HG03442 (cell line): ENCODE data around the gene TCF4.
"Not testable (repeated sequence)": the region's sequence is repeated elsewhere in the genome, so short reads cannot be mapped to it uniquely, and the experiment has no call there.

Experiments used
- ATAC-seq: cut with Tn5 transposase; IDR thresholded peaks from one replicate; pipeline ENCODE4 v1.9.1; 2021; ENCODE audit warnings: mild to moderate bottlenecking, moderate library complexity; ENCODE audit not compliant: unreplicated experiment

The TCF4 gene

GRCh38 chr18:55479656-55480420 is 108.2 kb downstream of the TCF4 start:
- ATAC-seq: no peak

GRCh38 chr18:55477860-55478581 is 110.0 kb downstream of the TCF4 start:
- ATAC-seq: peak; percentile 9

DNA sequence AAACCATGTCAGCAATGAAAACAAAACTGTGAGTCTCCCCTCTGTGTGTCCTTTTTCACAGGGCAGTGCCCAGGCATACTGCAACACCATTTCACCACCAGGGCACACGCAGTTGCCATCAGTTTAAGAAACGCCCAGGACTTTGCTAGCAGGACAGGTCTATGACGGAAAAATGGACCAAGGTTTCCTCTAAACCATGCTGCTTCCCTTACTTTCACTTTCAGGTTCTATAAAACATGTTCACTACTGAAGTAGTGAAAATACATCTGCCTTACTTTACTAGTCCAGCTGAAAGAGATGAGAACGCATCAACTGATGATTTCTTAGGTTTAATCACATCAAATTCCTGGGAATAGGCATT is 110.5 kb downstream of the TCF4 start:
- peak; percentile 87 for ATAC-seq

- no peak for ATAC-seq
These were observed 112.1 kb downstream of the TCF4 start for GRCh38 chr18:55475916-55476315.

DNA sequence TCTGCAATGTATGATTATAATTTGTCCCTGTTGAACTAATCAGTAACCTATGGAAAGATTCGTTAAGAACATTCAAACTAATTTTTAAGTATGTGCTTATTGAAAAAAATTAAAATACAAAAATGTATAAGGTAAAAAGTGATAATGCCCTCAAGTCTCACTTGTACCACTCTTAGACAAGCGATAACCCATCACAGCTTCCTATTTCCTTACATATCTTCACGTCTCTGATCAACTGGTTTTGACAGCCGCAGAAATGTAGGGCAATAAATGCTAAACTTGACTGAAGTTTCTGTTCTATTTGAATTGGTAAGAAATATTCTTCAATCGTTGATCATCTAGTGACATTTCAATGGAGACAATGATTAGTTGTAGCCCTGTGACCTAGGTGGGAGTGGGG is 112.5 kb downstream of the TCF4 start:
- ATAC-seq: no peak

GRCh38 chr18:55473560-55473959 is 114.4 kb downstream of the TCF4 start:
- no peak for ATAC-seq

DNA sequence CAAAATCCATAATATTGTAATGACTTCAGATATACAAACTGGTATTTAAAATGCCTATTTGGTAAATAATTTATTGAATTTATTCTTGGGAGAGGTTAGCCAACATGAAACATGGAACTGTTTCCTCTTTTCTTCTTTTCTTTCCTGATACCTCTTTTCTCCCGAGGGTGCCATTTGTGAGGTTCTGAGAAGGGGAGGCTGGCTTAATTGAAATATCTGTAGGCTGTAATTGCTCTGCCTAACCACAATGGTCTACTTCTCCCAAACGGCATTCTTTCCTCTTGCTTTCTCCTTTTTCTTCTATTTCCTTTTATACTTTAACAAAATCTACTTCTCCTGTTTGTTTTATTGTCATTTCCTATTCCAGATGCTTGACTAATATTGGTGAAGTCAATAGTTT is 114.9 kb downstream of the TCF4 start:
- no peak for ATAC-seq

DNA sequence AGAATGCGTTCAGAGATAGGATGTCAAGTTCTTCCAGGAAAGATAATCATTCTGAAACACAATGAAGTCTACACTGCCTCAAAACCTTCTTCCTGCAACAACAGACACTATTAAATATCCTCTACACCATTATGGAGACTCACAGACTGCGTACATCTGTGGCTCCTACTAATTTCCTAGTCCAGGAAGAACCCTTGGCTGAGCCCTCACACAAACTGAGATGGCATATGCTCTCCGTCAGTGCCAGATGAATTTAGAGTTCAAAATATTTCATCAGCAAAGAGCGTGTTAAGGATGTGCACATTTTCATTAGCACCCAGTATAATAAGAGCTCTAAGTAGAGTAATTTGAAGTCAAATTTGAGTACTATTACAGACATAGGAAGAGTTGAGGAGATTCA is 117.2 kb downstream of the TCF4 start:
- ATAC-seq: no peak

GRCh38 chr18:55469134-55469533 is 118.9 kb downstream of the TCF4 start:
- ATAC-seq: not testable (repeated sequence)

DNA sequence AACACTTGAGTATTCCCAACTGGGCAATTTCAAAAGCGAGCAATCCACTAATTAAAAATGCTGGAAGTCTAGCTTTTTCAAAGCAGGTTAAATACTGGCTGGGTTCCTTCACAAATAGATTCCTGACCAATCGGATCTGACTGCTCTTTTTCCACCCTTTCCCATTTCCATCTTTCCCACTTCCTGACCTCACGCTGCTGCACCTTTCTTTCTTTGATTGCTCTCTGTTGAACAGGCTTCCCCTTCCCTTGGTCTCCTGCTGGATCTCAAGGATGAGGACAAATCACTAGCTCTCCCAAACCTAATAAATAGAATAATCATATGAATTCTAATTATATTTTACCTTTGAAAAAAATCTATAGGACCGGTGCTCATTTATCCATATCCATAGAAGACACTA is 121.2 kb downstream of the TCF4 start:
- no peak for ATAC-seq

DNA sequence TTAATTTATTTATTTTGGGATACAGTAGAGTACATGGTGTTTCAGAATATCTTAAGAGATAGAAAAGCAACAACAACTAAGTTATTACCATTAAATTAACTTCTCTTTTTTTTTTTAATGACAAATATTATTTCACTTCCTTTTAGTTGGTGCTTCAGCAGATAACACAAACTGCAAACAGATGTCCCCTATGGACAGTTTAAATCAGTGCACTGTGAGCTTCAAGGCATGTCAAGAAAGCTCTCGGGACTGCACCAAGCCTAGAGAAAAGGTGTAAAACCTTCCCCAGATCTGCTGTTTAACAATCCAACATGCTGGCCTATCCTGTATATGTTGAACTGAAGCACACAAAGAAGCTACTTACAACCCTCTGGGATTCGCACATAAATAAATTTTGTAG is 122.7 kb downstream of the TCF4 start:
- no peak for ATAC-seq

GRCh38 chr18:55464581-55464980 is 123.4 kb downstream of the TCF4 start:
- ATAC-seq: no peak

GRCh38 chr18:55462652-55463051 is 125.3 kb downstream of the TCF4 start:
- ATAC-seq: no peak

DNA sequence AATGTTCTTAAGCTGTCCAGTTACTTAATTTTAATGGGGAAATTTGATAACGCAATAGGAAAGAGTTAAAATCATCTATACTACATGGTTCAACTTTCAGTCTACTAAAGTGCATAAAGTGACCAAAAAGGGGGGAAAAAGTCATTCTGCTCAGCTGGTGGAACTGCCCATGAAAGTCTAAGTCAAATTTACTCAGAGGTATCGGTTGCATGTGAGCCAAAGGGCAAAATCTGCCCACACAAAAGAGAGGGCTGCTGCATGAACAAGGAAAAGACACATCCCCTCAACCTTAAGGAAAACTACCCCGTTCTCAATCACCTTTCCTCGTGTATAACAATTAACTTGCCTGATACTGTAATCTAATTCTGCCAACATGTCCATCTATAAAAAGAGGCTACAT is 126.1 kb downstream of the TCF4 start:
- ATAC-seq: no peak

- ATAC-seq: no peak
These were observed 129.4 kb downstream of the TCF4 start for GRCh38 chr18:55458456-55459203.

GRCh38 chr18:55457028-55457427 is 131.0 kb downstream of the TCF4 start:
- no peak for ATAC-seq

DNA sequence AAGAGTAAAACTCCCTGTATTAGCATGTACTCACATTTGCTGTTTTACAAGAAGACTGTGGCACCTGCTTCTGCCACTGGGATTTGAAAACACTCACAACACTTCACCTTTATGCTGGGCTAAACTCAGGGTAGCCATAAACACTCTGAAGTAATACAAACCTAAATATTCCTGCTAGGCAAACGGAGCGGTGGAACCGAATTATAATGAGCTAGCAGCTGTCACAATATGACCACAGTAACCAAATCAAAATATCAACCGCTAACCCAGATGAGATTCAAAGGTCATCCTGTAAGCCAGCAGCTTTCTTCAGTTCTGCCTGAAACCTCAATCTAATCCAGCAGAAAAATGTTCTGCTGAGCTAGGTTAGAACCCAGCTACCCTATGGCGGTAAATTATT is 132.1 kb downstream of the TCF4 start:
- no peak for ATAC-seq

- no peak for ATAC-seq
These were observed 134.8 kb downstream of the TCF4 start for GRCh38 chr18:55453186-55453585.

- no peak for ATAC-seq
These were observed 135.8 kb downstream of the TCF4 start for GRCh38 chr18:55452123-55452611.

- no peak for ATAC-seq
These were observed 138.4 kb downstream of the TCF4 start for GRCh38 chr18:55449412-55450140.

DNA sequence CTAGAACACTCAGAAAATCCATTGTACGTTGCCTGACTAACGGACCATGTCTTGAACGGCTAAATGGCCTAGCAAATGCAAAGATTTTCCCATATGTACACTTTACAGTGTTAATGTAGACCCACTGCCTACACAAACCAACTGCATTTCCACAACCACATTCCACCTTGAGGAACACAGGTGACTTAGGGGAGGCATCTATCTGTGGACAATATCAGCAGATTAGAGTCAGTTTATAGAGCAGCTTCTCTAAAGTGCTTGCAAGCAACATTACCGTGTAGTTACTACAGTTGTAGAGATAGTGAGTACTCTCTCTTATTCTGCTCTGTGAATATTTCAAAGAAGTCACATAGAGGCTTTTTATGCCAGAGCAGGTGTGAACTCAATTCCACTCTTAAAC is 139.6 kb downstream of the TCF4 start:
- ATAC-seq: no peak
